ENCODE results near the gene TMEM125.

The TMEM125 gene

DNA sequence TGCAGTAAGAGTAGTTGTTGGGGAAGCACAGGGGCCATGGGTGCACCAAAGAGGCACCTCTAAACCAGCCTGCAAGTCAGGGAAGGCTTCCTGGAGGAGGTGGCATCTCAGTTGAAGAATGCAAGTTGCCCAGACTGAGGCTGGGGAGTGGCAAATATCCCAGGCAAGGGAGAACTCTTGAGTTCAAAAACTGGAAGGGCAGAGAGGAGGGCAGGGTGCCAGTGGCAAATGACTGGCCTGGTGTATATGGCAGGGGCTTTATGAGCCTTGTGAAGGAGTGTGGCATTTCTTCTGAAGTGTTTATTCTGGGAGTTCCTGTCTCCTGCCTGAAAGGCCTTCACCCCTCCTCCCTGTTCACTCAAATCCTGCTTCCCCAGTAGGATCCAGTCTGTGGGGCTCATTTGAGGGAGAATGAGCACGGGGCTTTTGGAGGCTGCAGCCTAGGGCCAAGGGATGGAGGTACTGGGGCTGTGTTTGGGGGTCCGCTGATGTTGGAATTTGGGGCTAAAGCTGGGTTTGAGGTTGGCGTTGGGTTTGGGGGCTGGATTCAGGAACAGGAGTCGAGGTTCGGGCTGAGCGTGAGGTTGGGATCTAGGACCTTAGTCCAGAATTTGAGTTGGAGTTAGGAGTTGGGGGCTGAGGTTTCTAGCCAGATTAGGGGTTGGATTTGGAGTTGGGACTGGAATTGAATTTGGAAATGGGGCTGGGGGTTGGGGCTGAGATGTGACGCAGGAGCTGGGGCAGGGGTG, at the start of gene TMEM125:
TMEM125 (plus strand) TSS at position 357 of the 749 bp plus-strand sequence. CDS start 2,740 bp downstream, outside the sequence.
- no peak for DNase-seq

DNA sequence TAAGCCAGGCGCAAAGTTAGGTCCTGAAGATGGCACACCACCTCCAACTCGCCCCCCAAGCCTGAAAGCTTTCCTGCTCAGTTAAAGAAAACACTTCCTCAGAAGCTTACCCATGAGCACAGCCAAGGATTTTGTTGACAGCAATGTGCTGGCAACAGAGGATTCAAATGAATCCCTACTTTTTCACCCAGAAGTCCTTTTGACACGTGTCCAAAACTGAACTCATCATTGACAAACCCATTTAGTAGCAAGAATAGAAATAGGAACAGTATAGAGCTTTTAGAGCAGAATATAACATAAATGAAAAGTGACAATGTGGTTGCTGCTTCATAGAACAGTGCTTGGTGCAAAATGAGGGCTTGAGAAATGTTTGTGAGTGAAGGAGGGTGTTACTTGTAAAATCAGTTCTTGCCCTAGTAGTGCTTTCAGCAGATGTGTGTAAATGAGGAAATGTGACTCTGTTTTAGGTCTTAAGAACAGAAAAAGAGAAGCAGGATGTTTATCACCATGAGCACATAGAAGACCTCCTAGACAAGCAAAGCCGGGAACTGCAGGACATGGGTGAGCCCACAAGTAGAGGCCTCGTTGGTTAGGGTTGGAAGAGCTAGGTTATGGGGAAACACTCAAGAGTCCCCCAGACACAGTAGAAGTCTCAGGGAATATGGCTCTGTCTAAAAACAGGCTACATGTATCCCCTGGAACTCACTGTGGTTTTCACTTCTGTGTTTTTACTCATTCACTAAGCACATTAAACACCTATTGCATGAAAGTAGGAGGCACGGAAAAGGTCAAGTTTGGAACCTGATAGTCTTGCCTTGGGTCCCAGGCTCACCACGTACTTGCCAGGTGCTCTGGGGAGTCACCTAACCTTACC, 48.6 kb upstream of the TMEM125 start:
- DNase-seq = no peak

DNA sequence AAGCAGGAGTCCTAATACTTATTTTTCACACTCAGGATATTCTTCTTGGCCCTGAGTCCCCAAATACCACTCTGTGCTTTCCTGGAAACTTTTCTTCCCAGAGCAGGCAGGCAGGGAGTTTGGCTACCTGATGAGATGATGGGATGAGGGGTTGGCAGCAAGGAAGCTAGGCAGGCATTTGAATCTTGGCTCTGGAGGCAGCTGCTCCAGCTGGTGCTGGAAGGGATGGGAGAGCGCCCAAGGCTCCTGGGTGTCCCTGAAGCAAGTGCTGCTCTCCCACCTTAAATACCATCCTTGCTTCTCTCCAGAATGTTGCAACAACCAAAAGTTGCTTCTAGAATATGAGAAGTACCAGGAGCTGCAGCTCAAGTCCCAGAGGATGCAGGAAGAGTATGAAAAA, 48.0 kb upstream of the TMEM125 start:
- no peak for DNase-seq

- no peak for DNase-seq
Measured at GRCh38 chr1:43222879-43223278, 46.9 kb upstream of the TMEM125 start.

- no peak for DNase-seq
Measured at GRCh38 chr1:43225168-43225567, 44.6 kb upstream of the TMEM125 start.

- DNase-seq = no peak
Measured at GRCh38 chr1:43227143-43227764, 42.5 kb upstream of the TMEM125 start.

- DNase-seq = no peak
Measured at GRCh38 chr1:43229826-43230780, 39.7 kb upstream of the TMEM125 start.

DNA sequence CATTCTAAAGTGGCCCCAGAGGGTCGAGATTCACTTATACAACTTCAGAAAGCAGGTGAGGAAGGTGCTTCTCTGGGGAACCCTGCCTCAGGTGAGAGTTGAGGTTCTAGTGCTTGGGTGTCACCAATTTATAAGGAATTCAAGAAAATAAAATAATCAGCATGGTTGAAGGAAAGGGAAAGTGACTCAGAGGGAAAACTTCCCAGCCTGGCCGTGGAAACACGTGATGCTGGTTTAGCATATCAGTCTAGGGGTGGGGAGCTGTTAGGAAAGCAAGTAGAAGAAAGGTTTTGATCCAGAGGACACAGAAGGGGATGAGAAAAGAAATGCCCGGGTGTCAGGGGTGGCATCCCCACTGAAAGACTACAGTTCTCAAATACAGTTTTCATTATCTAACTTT, 37.7 kb upstream of the TMEM125 start:
- DNase-seq = no peak

- DNase-seq = no peak
Measured at GRCh38 chr1:43232482-43232881, 37.3 kb upstream of the TMEM125 start.

- DNase-seq = no peak
Measured at GRCh38 chr1:43233631-43234030, 36.2 kb upstream of the TMEM125 start.

DNA sequence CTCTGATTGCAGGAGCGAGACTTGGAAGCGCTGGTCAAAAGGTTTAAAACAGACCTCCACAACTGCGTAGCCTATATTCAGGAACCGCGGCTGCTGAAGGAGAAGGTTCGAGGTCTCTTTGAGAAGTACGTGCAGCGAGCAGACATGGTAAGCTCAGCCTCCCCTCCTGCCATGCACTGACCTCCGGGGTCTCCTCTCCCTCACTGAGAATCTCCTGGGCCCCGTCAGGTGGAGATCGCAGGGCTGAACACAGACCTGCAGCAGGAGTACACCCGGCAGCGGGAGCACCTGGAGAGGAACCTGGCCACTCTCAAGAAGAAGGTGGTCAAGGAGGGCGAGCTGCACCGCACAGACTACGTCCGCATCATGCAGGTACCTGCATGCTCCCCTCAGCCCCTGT, 35.5 kb upstream of the TMEM125 start:
- no peak for DNase-seq

DNA sequence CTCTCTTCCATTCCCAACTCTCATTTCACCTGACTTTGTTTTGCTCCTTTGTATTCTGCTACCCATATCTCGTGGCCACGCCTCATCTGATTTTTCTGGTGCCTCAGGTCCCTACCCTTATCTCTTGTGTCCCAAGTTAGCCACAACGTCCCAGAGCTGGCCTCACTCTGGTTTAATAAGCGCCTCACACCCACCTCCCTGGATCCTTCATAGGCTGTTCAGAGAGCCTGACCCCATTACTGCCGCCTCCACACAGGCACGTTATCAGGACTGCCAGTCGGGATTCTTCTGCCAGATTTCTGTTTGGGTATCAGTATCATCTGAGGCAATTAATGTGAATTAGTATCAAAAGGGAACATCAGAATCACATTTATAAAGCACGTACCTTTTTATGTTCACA, 34.7 kb upstream of the TMEM125 start:
- DNase-seq = no peak

- no peak for DNase-seq
Measured at GRCh38 chr1:43235451-43236121, 34.2 kb upstream of the TMEM125 start.

- no peak for DNase-seq
Measured at GRCh38 chr1:43237121-43237520, 32.7 kb upstream of the TMEM125 start.

GRCh38 chr1:43238085-43238484, 31.7 kb upstream of the TMEM125 start:
- DNase-seq = no peak

DNA sequence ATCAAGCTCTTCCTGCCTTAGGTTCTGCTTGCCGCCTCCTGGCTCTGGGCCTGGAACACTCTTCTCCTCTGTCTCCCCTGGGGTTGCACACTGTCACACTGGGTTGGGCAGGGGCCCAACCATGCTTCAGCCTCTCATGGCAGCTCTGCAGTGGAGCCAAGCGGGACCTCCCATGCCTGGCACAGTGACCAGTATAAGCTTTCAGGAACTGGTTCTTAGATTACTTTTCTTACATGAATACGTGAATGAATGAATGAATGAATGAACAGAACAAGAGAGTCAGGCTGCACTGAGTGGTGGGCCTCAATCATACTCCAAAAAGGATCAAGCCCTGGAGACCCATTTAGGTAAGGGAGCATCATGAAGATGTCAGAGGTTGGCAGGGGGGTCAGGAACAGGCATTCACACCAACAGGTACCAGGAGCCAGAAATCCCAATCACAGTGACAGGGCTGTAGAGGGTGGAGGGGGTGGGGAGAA, 30.8 kb upstream of the TMEM125 start:
- no peak for DNase-seq

DNA sequence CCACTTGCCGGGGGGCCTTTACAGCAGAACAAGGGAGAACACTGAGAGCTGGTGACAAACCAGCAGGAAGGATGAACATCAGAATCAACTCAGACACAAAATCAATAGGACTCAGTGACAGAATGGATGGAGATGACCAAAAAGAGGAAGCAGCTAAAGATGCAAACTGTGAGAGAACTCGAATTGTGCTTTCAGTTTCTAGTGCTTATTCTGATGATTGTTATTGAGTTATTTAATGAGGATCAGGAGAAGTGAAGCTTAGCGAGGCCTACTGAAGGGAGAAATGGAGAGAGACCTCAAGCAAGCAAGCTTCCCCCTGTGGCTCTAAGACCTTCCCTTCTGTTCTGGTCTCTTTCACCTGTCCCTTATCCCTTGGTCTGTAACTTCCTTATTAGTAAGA, 30.3 kb upstream of the TMEM125 start:
- no peak for DNase-seq

DNA sequence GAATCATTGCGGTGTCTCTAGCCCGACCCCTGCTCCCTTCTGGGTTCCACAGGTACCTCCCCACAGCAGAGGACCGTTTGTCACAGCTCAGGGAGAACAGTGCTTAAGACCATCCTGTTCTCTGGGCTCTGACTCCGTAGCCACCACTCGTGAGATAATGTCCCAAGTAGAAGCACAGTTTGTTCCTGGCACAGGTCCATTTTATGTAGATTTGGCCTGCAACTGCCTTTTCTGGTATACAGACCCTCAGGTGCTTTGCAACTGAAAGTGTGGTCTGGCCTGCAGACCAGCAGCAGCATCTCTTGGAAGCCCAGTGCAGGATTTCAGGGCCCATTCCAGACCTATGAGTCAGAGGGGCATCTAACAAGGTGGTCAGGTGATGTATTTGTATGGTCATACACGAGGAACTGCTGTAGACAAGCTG, 28.4 kb upstream of the TMEM125 start:
- no peak for DNase-seq

DNA sequence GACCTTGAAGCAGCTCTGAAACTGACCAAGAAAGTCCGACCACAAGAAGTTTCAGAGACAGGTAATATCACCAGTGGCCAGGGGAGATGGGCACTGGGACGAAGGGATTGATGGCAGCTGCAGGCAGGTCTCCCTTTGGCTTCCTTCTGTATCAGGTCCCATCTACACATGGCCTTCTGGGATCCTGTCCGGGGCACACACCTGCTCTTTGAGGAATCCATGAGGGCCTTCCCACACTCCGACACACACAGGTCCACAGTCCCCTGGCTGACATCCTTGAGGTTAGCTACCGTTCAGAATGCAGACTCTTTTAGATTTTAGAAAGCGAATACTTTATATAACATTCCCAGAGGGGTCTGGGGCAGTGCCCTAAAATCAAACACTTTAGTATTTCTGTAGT, 26.5 kb upstream of the TMEM125 start:
- DNase-seq = no peak

GRCh38 chr1:43246466-43247213, 23.1 kb upstream of the TMEM125 start:
- DNase-seq = no peak
